ENCODE data around the gene UMAD1.

DNA sequence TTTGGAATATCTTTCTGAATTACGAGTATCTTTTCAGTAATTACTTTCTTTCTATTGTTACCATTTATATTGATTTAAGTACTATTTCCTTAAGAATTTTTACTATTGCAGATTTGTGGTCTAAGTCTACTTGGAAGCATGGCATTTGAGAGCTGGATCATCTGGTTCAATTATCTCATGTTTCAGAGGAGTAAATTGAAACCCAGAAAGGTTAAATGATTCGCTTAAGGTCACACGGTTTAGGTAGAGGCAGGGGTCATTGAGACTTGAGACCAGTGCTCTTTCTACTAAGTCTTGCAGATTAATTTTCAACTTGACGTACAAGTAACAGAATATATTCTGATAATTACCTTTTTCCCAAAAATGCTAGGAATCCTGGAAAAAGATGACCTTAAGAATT, 218.9 kb downstream of the UMAD1 start:
- TF ChIP-seq EZH2 (IDR thresholded peaks at IDR 0.05; ENCODE audit: low read depth, unreplicated experiment) (no peak), NANOG (IDR thresholded peaks at IDR 0.05; ENCODE audit: borderline replicate concordance) (no peak), JUNB (IDR thresholded peaks at IDR 0.05; ENCODE audit: unreplicated experiment) (no peak), POLR2AphosphoS5 (IDR thresholded peaks at IDR 0.05; ENCODE audit: low read depth) (no peak), EZH2phosphoT487 (IDR thresholded peaks at IDR 0.05; ENCODE audit: unreplicated experiment) (no peak), CREB1 (CRISPR knock-in tag; IDR thresholded peaks at IDR 0.05; ENCODE audit: low read depth) (no peak)
- TF ChIP-seq, protein P1, sequence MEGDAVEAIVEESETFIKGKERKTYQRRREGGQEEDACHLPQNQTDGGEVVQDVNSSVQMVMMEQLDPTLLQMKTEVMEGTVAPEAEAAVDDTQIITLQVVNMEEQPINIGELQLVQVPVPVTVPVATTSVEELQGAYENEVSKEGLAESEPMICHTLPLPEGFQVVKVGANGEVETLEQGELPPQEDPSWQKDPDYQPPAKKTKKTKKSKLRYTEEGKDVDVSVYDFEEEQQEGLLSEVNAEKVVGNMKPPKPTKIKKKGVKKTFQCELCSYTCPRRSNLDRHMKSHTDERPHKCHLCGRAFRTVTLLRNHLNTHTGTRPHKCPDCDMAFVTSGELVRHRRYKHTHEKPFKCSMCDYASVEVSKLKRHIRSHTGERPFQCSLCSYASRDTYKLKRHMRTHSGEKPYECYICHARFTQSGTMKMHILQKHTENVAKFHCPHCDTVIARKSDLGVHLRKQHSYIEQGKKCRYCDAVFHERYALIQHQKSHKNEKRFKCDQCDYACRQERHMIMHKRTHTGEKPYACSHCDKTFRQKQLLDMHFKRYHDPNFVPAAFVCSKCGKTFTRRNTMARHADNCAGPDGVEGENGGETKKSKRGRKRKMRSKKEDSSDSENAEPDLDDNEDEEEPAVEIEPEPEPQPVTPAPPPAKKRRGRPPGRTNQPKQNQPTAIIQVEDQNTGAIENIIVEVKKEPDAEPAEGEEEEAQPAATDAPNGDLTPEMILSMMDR (conservative IDR thresholded peaks at IDR 0.05; ENCODE audit: low read depth in 2 of 2): no peak
